KMS-11 (cell line): ENCODE measurements around the gene FAM170B.

Experiments used
- H2AFZ ChIP-seq: fragments of 200-600 bp; sonication (generic); 2 replicates; pipeline ENCODE4 v1.6.1; 2016; ENCODE audit warnings: antibody characterized with exemption, mixed run types, low read depth
- H3K27ac ChIP-seq: fragments of 200-600 bp; sonication (generic); 2 replicates; pipeline ENCODE4 v1.6.1; 2016; ENCODE audit warnings: mild to moderate bottlenecking, mixed run types
- H3K27me3 ChIP-seq: fragments of 200-600 bp; sonication (generic); 2 replicates; pipeline ENCODE4 v1.6.1; 2017; ENCODE audit warnings: mild to moderate bottlenecking, low read depth, mixed run types, moderate library complexity; ENCODE audit not compliant: insufficient read depth
- H3K36me3 ChIP-seq: fragments of 200-600 bp; sonication (generic); 2 replicates; pipeline ENCODE4 v1.6.1; 2017; ENCODE audit warnings: mild to moderate bottlenecking, mixed run types; ENCODE audit not compliant: insufficient read depth
- H3K4me1 ChIP-seq: fragments of 200-600 bp; sonication (generic); 2 replicates; pipeline ENCODE4 v1.6.1; 2016; ENCODE audit warnings: mild to moderate bottlenecking, low read depth, mixed run types; ENCODE audit not compliant: poor library complexity, severe bottlenecking
- H3K4me2 ChIP-seq: fragments of 200-600 bp; sonication (generic); 2 replicates; pipeline ENCODE4 v1.7.0; 2016; ENCODE audit warnings: mild to moderate bottlenecking, mixed run types
- H3K4me3 ChIP-seq: fragments of 200-600 bp; sonication (generic); IDR thresholded peaks from 2 replicates; pipeline ENCODE4 v1.6.1; 2017; ENCODE audit warnings: low read depth, low read length, mixed read lengths; ENCODE audit not compliant: insufficient read depth
- H3K79me2 ChIP-seq: fragments of 200-600 bp; sonication (generic); 2 replicates; pipeline ENCODE4 v1.6.1; 2016; ENCODE audit warnings: low read depth, mixed run types; ENCODE audit not compliant: insufficient read depth
- H3K9ac ChIP-seq: fragments of 200-600 bp; sonication (generic); 2 replicates; pipeline ENCODE4 v1.6.1; 2016; ENCODE audit warnings: mild to moderate bottlenecking, mixed run types
- H4K20me1 ChIP-seq: fragments of 200-600 bp; sonication (generic); 2 replicates; pipeline ENCODE4 v1.6.1; 2016; ENCODE audit warnings: mild to moderate bottlenecking, mixed run types; ENCODE audit not compliant: insufficient read depth
- CTCF ChIP-seq: fragments of 200-600 bp; sonication (generic); conservative IDR thresholded peaks from 2 replicates; pipeline ENCODE4 v1.6.1; 2017; ENCODE audit warnings: low read depth, mild to moderate bottlenecking, antibody characterized with exemption, low read length, moderate library complexity, mixed read lengths

FAM170B gene

GRCh38 chr10:49153115-49153514 lies 19.3 kb upstream of the FAM170B start:
- TF ChIP-seq CTCF = no peak
- H3K4me1 ChIP-seq = no peaks in the 10 kb centered on the region
- no peaks in the 10 kb centered on the region for H3K27me3 ChIP-seq
- H3K27ac ChIP-seq = no peak overlapping the region
- no peaks in the 10 kb centered on the region for H3K36me3 ChIP-seq
- no peaks in the 10 kb centered on the region for H4K20me1 ChIP-seq
- H3K4me2 ChIP-seq = no peak overlapping the region
- H3K4me3 ChIP-seq = no peak overlapping the region
- no peak overlapping the region for H3K9ac ChIP-seq
- H2AFZ ChIP-seq = no peak overlapping the region
- no peaks in the 10 kb centered on the region for H3K79me2 ChIP-seq

GRCh38 chr10:49152663-49153062 lies 18.8 kb upstream of the FAM170B start:
- no peak for TF ChIP-seq CTCF
- Histone ChIP-seq H3K79me2 (no peaks in the 10 kb centered on the region), H4K20me1 (no peaks in the 10 kb centered on the region), H3K9ac (no peak overlapping the region), H3K4me3 (no peak overlapping the region), H3K27me3 (no peaks in the 10 kb centered on the region), H2AFZ (no peak overlapping the region), H3K27ac (no peak overlapping the region), H3K36me3 (no peaks in the 10 kb centered on the region), H3K4me2 (no peak overlapping the region), H3K4me1 (no peaks in the 10 kb centered on the region)

- H3K79me2 ChIP-seq = no peaks in the 10 kb centered on the region
- no peak overlapping the region for H3K4me2 ChIP-seq
- no peak overlapping the region for H3K9ac ChIP-seq
- H3K27me3 ChIP-seq = no peaks in the 10 kb centered on the region
- H3K27ac ChIP-seq = no peak overlapping the region
- no peaks in the 10 kb centered on the region for H3K36me3 ChIP-seq
- H2AFZ ChIP-seq = no peak overlapping the region
- no peaks in the 10 kb centered on the region for H4K20me1 ChIP-seq
- no peak for TF ChIP-seq CTCF
- no peak overlapping the region for H3K4me3 ChIP-seq
- no peaks in the 10 kb centered on the region for H3K4me1 ChIP-seq
These were observed 18.2 kb upstream of the FAM170B start for GRCh38 chr10:49152037-49152436.

- Histone ChIP-seq H3K27me3 (no peaks in the 10 kb centered on the region), H3K4me3 (no peak overlapping the region), H4K20me1 (no peaks in the 10 kb centered on the region), H3K79me2 (no peaks in the 10 kb centered on the region), H3K4me1 (no peaks in the 10 kb centered on the region), H3K36me3 (no peaks in the 10 kb centered on the region), H2AFZ (no peak overlapping the region), H3K4me2 (no peak overlapping the region), H3K27ac (no peak overlapping the region), H3K9ac (no peak overlapping the region)
- TF ChIP-seq CTCF = no peak
These were observed 17.7 kb upstream of the FAM170B start for GRCh38 chr10:49151481-49151880.
